ENCODE results near the gene PNLIPRP1. TPM values are rescaled to one million over a fixed set of nuclear protein-coding genes. Genes with fewer than 3 reads are reported as not detected.

The PNLIPRP1 gene
- total and polyA plus RNA-seq, 7 donors = 0.34 to 1.6 (median 0.38) TPM; not detected in 4

GRCh38 chr10:116565534-116565933 is 25.2 kb upstream of the PNLIPRP1 start:
- ATAC-seq (no peak), DNase-seq (no peak)
- intact Hi-C loops (cut with DNase I) = no loop called here
- Histone ChIP-seq H3K4me1 (no peaks in the 10 kb centered on the region), H3K27me3 (ENCODE audit: insufficient read depth in 3 of 3, low read length in 2 of 3) (no peaks in the 10 kb centered on the region), H3K36me3 (ENCODE audit: insufficient read depth in 1 of 2, low read depth in 1 of 2) (no peaks in the 10 kb centered on the region), H3K9me3 (no peaks in the 10 kb centered on the region), H3K27ac (no peak overlapping the region), H3K4me3 (no peak overlapping the region)
- 88 to 97% (median 94%) methylated on average over 8 of the region's 8 CpGs for WGBS, 3 donors
- no peak for TF ChIP-seq CTCF (IDR thresholded peaks at IDR 0.05)

- intact Hi-C loops (cut with DNase I) = no loop called here
- no peak for ATAC-seq
- no peaks in the 10 kb centered on the region for H3K9me3 ChIP-seq
- TF ChIP-seq CTCF (IDR thresholded peaks at IDR 0.05) = no peak
- H3K27ac ChIP-seq = no peak overlapping the region
- H3K27me3 ChIP-seq (ENCODE audit: insufficient read depth in 3 of 3, low read length in 2 of 3) = no peaks in the 10 kb centered on the region
- H3K4me1 ChIP-seq = no peaks in the 10 kb centered on the region
- H3K4me3 ChIP-seq = no peak overlapping the region
- DNase-seq = no peak
- no peaks in the 10 kb centered on the region for H3K36me3 ChIP-seq (ENCODE audit: insufficient read depth in 1 of 2, low read depth in 1 of 2)
Measured at GRCh38 chr10:116566932-116567331, 23.8 kb upstream of the PNLIPRP1 start.

- no peak for TF ChIP-seq CTCF (IDR thresholded peaks at IDR 0.05)
- Histone ChIP-seq H3K9me3 (no peaks in the 10 kb centered on the region), H3K36me3 (ENCODE audit: insufficient read depth in 1 of 2, low read depth in 1 of 2) (no peaks in the 10 kb centered on the region), H3K4me1 (no peaks in the 10 kb centered on the region), H3K4me3 (no peak overlapping the region), H3K27me3 (ENCODE audit: insufficient read depth in 3 of 3, low read length in 2 of 3) (no peaks in the 10 kb centered on the region), H3K27ac (no peak overlapping the region)
- ATAC-seq = no peak
- DNase-seq = no peak
- intact Hi-C loops (cut with DNase I) = no loop called here
- 71 to 88% (median 72%) methylated on average over 3 of the region's 3 CpGs for WGBS, 3 donors
Measured at GRCh38 chr10:116567335-116567734, 23.4 kb upstream of the PNLIPRP1 start.

- DNase-seq (no peak), ATAC-seq (no peak)
- TF ChIP-seq CTCF (IDR thresholded peaks at IDR 0.05) = no peak
- Histone ChIP-seq H3K27me3 (ENCODE audit: insufficient read depth in 3 of 3, low read length in 2 of 3) (no peaks in the 10 kb centered on the region), H3K4me1 (no peaks in the 10 kb centered on the region), H3K27ac (no peak overlapping the region), H3K36me3 (ENCODE audit: insufficient read depth in 1 of 2, low read depth in 1 of 2) (no peaks in the 10 kb centered on the region), H3K9me3 (no peaks in the 10 kb centered on the region), H3K4me3 (no peak overlapping the region)
- WGBS, 3 donors = 58 to 70% (median 67%) methylated on average over 3 of the region's 3 CpGs
- intact Hi-C loops (cut with DNase I) = no loop called here
Measured at GRCh38 chr10:116574797-116575196, 16.0 kb upstream of the PNLIPRP1 start.

- ATAC-seq = no peak
- no peaks in the 10 kb centered on the region for H3K9me3 ChIP-seq
- intact Hi-C loops (cut with DNase I) = no loop called here
- no peak for DNase-seq
- H3K27ac ChIP-seq = no peak overlapping the region
- H3K27me3 ChIP-seq (ENCODE audit: insufficient read depth in 3 of 3, low read length in 2 of 3) = peaks cover 0 to 3% (median 0%) of the 10 kb centered on the region in 3 donors
- H3K4me1 ChIP-seq = no peaks in the 10 kb centered on the region
- 89 to 92% (median 91%) methylated on average over 8 of the region's 8 CpGs for WGBS, 3 donors
- H3K4me3 ChIP-seq = no peak overlapping the region
- TF ChIP-seq CTCF (IDR thresholded peaks at IDR 0.05) = no peak
- no peaks in the 10 kb centered on the region for H3K36me3 ChIP-seq (ENCODE audit: insufficient read depth in 1 of 2, low read depth in 1 of 2)
Measured at GRCh38 chr10:116587878-116588591, 2.7 kb upstream of the PNLIPRP1 start.
